Measurements from ENCODE around the gene MPHOSPH10.
"Not testable (repeated sequence)": the region's sequence is repeated elsewhere in the genome, so short reads cannot be mapped to it uniquely, and the experiment has no call there.

MPHOSPH10 gene

DNA sequence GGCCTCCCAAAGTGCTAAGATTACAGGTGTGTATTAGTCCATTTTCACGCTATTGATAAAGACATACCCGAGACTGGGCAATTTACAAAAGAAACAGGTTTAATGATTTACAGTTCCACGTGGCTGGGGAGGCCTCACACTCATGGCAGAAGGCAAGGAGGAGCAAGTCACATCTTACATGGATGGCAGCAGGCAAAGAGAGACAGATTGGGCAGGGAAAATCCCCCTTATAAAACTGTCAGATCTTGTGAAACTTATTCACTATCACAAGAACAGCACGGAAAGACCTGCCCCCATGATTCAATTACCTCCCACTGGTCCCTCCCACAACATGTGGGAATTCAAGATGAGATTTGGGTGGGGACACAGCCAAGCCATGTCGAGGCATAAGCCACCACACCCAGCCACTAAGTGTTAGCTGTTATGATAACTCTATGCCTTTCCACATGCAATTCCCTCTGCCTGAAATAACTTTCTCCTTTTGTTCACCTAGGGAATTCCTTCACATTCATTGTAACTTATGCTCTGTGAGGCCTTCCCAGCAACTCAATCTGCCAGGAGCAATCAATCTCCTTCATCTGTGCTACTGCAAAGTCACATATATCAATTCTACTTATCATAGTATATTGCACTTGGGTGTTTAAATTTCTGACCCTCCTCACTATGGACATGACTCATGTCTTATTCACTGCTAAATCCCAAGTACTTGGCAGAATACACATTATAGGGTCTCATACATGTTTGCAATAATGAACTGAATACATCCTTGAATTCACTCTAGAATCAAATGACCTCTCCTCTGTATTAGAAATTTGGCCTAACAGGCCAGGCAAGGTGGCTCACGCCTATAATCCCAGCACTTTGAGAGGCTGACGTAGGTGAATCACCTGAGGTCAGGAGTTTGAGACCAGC is 7.8 kb upstream of the MPHOSPH10 start:
- DNase-seq (ENCODE audit: low spot score): no peak

DNA sequence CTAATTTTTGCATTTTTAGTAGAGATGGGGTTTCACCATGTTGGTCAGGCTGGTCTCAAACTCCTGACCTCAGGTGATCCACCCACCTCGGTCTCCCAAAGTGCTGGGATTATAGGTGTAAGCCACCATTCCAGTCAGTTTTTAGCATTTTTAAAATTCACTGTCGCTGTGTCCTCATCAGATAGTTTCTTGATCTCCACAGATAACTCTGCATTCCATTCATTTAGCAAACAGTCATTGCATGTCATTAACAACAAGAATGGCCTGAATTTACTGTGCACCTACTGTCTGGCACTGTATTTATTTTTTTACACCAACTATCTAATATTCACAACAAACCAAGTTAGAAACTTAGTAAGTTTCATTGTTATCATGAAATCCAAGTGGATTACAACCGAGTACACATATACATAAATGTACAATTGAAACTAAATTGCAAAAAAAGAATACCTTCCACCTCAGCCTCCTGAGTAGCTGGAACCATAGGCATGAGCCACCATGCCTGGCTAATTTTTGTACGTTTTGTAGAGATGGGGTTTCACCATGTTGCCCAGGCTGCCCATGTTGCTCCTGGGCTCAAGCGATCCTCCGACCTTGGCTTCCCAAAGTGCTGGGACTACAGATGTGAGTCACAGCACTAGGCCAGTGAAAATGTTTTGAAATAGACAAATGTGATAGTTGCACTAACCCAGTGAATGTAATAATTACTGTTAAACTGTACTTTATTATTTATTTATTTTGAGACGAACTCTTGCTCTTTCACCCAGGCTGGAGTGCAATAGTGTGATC is 4.7 kb upstream of the MPHOSPH10 start:
- DNase-seq (ENCODE audit: low spot score): no peak

DNA sequence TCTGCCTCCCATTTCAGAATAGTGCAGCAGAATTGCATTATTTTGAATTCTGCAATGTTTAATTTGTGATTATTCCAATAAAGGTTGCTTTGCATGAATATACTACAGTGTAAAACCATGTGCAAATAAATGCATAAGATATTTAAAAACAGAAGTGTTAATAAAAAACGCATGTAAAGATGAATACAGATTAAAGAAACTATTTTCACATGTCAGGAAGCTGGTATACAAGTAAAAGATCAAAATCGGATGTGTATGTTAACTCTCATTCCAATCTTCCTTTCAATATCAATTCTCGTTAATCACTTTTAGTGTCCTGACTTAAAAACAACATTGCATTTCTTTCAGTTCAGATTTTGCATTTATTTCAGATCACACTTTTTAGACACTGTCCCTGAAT is 3.5 kb upstream of the MPHOSPH10 start:
- no peak for DNase-seq (ENCODE audit: low spot score)

DNA sequence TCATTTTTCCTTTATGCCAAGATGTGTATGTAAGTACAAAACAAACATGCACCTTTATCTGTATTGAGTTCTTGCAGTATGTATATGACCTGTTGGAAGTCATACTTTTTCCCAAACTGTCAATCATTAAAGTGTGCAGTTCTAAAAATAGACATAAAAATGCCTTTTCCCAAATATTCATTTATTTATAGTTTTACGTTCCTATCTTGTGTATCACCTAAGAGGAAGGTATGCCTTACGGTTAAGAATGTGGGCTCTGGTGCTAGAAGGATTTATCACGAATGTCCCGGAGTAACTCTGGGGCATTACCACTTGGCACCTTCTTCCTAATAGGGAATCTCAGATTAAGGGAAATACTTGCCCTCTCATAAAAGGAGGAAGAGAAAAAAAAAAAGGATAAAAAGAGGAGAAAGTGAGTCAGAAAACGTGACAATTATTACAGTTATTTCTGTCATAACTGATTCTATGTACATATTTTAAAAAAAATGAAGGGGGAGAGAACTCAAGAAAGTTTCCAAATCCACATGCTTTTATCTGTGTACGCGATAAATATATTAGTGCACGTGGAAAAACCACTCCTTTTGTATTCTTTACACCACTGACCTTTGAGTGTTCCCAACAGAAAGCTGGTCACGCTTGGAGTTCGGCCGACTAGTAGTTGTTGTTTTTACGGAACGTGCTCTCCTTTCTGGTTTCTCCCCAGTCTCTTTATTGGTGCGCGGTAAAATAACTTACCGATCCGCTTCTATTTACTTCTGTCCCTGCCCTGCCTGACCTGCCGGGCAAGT is 1.1 kb upstream of the MPHOSPH10 start:
- peak; percentile 28 for DNase-seq (ENCODE audit: low spot score)

DNA sequence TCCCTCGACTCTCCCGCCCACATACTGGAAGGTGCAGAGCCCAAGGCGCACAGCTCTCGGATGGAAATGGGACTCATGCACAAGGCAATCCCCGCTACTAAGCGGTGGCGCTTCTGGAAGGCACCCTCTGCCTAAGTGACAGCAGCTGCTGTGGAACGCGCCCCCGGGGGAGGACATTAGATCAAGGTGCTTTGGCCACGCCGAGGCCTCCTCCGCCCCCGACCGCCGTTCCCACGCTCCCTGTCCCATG is 607 bp upstream of the MPHOSPH10 start:
- DNase-seq (ENCODE audit: low spot score): peak; percentile 69

DNA sequence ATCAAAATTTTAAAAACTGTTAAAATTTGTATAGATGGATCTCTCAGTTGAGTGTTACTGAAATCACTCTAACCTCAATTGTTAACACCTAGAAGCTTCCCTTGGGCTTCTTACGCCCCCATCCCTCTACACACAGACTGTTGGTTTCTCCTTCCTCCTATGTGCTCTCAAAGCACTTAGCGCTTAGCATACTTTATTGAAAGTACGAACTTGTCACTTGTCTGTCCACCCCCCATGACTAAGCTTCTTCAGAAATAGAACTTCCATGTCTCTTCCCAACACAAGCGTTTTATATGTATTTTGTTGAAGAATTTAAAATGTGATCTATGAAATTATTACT is 441 bp downstream of the MPHOSPH10 start:
- no peak for DNase-seq (ENCODE audit: low spot score)

DNA sequence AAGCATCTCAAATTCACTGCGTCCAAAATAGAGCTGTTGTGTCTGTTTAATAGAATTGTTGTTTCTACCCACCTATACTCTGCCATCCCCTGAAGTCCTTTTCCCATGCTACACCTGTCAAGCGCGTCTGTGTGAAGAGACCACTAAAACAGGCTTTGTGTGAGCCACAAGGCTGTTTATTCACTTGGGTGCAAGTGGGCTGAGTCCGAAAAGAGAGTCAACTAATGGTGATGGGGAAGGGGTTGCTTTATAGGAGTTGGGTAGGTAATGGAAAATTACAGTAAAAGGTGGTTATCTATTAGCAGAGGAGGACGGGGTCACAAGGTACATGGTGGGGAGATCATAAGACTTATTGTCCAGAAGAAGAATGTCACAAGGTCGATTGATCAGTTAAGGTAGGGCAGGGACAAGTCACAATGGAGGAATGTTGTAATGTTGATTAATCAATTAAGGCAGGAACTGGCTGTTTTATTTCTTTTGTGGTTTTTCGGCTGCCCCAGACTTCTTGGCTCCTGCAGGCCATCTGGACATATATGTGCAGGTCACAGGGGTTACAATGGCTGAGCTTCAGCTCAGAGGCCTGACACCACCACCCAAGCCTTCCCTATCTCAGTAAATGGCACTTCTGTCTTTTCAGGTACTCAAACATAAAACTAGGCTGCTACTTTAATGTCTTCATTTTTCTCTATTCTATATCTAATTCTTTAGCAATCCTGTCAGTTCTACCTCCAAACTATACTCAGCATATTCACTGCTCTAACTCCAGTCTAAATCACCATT is 1.1 kb downstream of the MPHOSPH10 start:
- DNase-seq (ENCODE audit: low spot score): not testable (repeated sequence)

DNA sequence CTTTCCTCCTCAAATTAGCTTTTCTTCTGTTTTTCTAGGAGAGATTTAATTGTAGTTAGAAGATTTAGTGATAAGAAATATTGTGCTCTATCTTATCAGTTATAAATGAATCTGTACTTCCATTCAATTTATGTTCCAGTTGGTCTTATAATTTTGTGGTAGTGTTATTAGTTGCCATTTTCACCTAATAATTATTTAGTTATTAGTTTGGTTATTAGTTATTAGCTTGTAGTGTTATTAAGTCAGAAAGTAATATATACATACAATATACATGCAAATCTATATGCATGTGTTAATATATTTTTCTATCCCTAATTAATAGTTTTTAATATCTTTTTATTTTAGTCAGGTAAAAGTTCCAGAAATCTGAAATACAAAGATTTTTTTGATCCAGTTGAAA is 3.2 kb downstream of the MPHOSPH10 start:
- no peak for DNase-seq (ENCODE audit: low spot score)

DNA sequence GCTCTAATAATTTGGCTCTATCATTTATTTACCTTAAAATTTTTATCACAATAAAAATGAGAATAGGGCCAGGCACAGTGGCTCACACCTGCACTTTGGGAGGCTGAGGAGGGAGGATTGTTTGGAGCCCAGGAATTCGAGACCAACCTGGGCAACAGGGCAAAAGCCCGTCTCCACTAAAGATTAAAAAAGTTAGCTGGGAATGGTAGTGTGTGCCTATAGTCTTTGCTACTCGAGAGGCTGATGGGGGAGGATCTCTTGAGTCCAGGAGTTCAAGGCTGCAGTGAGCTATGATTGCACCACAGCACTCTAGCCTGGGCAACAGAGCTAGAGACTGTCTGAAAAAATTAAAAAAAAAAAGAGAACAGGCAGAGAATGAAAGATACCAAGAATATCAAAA is 5.7 kb downstream of the MPHOSPH10 start:
- DNase-seq (ENCODE audit: low spot score): no peak

DNA sequence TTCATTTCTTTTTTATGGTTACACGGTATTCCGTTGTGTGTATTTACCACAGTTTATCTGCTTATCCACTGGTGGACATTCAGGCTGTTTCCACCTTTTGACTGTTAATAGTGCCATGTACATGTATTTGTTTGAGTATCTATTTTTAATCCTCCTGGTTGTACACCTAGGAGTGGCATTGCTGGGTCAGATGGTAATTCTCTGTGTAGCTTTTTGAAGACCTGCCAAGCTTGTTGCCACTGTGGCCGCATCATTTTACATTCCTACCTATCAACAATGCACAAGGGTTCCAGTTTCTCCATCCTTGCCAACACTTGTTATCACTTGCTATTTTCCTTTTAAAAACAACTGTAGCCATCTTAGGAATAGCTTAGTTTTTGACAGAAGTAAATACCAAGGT is 13.3 kb downstream of the MPHOSPH10 start:
- no peak for DNase-seq (ENCODE audit: low spot score)

DNA sequence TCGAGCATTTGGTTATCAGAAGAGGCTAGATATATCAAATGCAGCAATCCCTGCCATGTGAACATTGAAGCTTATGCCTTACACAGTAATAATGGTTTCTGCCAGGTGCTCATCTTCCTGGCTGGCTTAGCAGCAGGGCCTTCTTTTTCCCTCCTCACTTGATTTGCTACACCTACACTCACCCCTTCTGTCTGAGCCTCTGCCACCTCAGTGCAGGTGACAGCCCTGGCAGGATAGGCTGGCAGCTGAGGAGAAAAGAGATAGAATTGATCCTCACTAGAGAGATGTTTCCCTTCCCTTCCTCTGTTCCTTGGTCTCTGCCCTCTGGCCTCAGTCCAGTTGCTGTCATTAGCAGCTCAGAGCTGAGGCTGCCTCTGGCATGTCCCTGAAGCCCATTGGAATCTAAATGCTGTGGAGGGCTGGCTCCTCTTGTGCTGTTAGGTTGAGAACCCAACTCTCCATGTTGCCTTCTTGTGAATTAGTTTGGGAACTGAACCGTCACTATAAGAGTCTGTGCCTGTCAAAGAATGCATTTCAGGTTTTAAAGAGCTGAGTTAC is 18.2 kb downstream of the MPHOSPH10 start:
- DNase-seq (ENCODE audit: low spot score): no peak

DNA sequence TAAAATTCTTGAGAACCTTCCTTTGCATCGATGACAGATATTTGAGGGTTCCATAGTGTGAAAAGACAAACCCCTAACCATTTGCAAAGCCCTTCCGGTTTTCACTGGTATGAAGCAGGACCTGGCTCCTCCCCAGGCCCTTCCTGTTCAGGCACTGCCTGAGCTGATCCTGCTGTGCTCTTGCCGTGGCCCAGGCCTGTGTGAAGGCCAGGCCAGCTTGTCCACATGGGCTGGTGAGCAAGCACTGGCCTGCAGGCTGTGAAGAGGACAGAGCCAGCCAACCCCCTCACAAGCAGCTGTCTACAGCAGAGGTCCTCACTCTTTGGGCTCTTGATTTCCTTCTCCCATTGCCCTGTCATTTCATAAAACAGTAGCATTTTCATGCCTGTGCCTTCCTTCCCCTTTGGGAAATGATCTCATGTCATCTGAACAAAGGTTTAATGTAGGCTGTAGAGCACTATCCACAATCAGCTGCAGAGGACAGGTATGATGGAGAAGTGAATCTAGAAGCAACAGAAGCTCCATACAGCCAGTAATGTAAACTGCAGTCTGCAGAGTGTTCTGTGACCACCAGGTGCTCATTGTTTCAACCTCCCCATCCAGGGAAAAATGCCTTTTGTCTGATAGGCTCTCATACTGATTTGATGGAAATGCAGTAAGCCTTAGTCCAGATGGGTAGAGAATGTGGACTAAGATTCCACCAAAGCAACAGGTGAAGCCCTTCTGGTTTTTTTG is 19.8 kb downstream of the MPHOSPH10 start:
- DNase-seq (ENCODE audit: low spot score): no peak

DNA sequence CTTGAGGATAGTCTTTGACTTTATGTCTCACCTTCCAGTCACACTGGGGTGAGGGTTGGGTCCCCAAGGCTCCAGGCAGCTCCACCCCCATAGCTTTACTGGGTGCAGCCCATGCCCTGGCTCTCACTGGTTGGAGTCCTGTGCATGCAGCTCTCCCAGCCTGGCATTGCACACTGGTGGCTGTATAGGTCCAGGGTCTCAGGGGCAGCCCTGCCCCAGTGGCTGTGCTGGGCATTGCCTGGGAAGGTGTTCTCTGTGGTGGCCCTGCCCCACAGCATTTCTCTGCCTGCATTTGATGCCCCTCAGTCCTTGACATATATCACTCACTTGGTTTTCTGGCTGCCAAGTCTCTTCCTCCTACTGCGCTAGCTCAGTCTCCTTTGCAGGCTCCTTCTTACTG is 21.2 kb downstream of the MPHOSPH10 start:
- DNase-seq (ENCODE audit: low spot score): no peak

DNA sequence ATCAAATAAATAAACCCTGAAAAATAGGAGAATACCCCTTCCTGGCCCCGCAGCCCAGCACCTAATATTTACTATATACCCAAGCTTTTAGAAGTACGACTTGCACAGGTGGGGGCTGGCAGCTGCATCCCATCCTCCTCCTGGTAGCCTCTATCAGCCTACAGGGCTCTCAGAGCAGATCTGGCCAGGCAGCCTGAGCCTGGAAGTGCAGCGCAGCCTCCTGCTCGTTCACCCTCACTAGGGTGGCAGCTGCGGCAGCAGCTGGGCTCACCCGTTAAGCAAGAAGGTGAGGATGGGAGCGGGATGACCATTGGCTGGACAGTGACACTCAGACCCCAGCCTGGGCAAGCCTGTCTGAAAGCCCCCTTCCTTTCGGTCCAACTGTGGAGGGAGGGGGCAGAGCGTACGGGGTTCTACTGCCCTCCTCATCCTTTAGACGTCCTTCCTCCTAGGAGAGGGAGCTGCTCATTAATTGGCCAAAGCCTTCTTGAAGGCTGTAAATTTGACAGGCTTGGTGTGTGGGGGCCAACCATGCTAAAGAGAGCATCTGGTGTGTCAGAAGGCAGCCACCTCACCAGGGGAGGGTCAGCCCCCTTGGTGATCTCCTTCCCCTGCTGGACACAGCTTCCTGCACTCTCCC is 23.3 kb downstream of the MPHOSPH10 start:
- no peak for DNase-seq (ENCODE audit: low spot score)

DNA sequence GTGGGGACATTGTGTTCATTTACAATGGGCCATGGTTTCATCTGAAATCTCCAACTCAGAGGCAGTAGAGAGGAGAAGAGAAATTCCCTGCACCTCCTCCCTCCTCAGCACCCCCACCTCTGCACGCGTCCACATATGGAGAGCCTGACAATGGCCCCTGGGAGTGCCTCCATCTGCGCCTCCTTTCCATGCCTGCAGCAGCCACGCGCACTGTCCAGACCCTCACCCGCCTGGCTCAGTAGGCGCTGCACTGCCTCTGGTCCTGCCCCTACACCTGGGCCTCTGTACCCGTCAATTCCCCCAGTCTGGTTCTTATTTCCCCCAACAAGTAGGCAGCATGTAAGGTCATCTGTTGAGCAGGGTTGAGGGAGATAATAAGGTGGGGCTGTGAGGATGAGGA is 23.8 kb downstream of the MPHOSPH10 start:
- DNase-seq (ENCODE audit: low spot score): no peak

DNA sequence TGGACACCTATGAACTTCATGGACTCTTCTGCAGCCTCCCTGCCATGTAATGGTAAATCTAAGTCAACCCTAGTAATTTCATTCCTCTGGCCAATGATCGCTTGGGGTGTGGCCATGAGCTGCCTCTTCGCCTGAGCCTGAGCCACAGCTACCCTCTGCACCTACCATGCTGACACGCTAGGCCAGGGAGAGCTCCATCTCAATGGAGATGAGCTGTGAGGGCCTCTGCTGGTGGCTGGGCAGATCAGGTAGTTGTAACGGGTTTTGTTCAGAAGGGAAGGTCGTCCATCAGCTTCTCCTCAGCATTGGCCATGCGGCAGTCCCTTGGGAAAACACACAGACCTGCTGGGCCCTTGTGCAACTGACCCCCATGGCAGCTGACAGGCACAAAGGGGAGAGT is 24.4 kb downstream of the MPHOSPH10 start:
- DNase-seq (ENCODE audit: low spot score): no peak

DNA sequence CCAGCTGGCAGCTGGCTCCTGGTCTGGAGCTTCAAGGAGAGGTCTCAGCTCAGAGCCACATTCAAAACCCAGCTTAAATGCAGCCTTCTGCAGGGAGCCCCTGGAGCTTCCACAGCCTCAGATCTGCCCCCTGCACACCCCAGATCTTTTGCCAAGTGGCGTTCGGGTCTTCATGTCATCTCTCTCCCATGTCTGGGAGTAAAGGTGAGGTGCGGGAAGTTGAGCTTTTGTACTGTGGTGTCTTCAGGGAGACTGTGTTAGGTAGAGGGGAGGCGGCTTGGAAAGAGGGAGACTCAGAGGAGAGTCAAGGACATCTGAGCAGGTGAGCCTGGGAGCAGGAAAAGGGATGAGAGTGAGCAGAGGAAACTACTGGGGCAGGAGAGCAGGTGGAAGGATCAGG is 25.4 kb downstream of the MPHOSPH10 start:
- DNase-seq (ENCODE audit: low spot score): no peak

DNA sequence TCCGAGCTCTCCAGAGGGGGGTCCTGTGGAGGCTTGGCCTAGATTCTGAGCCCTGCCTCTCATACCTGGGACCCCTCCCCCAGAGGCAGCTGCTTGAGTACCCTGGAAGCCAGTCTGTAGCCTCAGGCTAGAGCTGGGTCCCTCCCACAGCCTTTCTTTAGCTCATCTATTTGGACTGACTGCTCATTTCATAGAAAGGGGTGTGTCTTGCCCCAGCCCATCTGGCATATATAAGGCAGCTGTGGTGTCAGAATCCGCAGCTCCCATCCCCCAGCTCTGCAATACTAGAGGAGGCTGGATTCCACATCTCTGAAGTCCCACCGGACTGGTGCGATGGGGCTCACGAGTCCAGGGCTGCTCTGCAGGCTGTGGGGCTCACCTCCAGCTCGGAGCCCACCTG is 26.1 kb downstream of the MPHOSPH10 start:
- peak; percentile 20 for DNase-seq (ENCODE audit: low spot score)

DNA sequence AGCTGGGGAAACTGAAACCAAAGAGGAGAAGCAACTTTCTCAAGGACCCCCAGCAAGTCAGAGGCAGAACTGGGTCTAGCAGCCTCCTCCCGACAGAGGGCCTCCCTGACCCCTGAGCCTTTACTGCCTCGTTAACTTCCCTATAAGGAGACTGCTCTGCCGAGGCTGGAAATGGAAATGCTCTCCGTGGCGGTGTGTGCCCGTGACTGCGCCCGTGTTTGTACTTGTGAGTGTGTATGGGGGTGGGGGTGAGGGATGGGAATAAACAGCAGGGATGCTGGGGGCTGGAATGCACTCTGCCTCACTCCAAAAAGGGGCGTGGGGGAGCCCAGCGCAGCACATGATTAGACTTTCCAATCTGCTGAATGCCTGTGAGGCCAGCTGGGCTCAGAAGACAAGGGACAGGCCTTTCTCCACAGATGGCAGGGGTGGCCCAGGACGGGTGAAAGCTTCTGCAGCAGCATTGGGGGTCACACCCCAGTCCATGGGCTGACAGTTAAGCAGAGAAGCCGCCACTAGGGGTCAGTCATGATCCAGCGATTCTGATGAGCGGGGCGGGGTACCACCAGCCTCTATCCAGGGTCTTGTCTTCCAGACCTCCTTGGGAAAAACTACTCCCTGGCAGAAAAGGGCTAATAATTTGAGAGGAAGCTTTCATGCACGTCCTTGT is 26.8 kb downstream of the MPHOSPH10 start:
- DNase-seq (ENCODE audit: low spot score): peak; percentile 65

DNA sequence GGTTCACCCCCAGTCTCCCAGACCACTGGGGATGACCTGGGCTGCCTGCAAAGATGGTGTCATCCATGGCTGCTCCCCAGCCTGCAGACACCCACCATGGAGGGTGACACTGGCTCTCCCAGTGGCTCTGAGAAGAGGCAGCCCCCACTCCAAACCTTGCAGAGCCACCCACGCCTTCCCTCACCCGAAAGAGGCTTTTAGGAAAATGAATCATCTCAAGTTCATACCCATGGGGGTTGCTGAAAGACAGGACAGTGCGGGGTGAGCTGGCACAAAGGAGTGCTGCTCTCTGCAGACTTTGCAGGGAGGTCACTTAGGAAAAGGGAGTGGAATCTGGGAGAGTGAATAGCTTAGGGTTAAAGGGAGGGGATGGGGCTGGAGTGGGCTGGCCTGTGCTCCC is 36.4 kb downstream of the MPHOSPH10 start:
- DNase-seq (ENCODE audit: low spot score): peak; percentile 31
